GM21737 (cell line): ENCODE measurements around the gene BEX4.
"Not testable (repeated sequence)": the region's sequence is repeated elsewhere in the genome, so short reads cannot be mapped to it uniquely, and the experiment has no call there.

Experiments
- ATAC-seq: cut with Tn5 transposase; IDR thresholded peaks from one replicate; pipeline ENCODE4 v1.9.1; 2021; ENCODE audit warnings: mild to moderate bottlenecking, moderate library complexity; ENCODE audit not compliant: unreplicated experiment

BEX4 gene, protein sequence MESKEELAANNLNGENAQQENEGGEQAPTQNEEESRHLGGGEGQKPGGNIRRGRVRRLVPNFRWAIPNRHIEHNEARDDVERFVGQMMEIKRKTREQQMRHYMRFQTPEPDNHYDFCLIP

DNA sequence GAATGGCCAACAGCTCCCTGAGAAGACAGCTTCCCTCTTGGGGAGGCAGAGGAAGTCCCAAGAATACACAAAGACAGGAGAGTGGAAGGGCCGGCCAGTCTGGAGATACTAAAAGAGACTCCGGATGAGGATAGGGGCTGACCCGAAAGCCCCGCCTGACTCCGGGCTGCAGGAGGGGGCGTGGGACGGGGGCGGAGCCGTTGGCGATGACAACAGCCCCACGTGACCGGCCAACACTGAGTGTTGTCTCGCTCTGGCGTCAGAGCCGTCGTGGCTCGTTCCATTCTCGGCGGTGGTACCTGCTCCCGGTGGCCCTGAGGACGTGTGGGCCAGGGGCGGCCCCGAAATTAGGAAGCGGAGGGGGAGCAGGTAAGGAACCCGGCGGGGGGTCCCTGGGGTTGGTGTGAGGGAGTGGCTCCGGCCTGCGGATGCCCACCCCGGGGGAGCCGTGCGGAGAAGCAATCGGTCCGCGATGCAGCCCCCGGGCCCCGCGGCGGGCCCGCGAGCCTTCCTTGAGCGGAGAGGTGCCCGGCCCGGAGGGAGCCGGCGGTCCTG is at the start of gene BEX4:
TSS of gene BEX4 (plus strand) at position 239 of the 555 bp plus-strand sequence. CDS start 1,046 bp downstream, outside the sequence.
- peak; percentile 96 for ATAC-seq

DNA sequence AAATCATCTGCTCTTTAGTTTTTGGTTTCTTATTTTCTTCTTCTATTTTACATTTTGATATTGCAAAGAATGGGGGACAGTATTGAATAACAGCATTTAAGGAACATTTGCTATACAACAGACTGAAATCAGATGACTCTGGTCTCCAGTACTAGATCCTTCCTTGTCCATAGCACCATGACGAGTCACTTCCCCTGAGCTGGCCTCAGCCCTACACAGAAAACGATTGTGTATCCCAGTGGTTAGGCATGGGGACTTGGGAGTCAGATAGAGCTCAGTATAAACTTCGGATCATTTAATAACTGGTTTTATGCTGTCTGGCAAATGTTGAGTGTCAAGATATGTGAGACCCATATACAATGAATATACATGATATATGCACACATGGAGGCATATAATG is 44.7 kb upstream of the BEX4 start:
- ATAC-seq: no peak

DNA sequence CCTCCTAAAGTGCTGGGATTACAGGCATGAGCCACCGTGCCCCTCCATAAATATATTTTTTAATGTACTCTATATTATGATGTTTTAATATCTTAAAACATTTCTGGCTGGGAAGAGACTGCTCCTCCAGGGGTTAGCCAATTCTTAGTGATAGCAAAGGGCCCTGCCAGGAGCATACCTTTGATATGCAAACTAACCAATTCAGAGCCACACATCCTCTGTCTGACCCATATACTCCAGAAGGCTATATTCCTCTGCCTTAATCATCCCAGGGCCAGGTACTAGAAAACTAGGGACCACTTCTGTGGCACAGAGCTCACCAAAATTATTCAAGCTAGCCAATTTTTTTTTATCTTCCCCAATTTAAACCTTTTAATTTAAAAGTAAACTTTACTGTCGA is 43.6 kb upstream of the BEX4 start:
- no peak for ATAC-seq

DNA sequence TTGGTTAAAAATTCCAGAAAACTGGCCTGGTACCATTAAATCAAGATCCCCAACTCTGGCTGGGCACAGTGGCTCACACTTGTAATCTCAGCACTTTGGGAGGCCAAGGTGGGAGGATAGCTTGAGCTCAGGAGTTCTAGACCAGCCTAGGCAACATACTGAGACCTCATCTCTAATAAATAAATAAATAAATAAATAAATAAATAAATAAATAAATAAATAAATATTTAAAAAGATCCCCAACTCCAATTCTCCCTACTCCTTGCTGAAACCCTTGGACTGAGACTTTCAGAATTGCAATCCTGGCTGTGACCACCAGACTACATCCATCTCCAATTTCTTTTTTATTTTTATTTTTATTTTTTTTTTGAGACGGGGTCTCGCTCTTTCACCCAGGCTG is 39.7 kb upstream of the BEX4 start:
- not testable (repeated sequence) for ATAC-seq

DNA sequence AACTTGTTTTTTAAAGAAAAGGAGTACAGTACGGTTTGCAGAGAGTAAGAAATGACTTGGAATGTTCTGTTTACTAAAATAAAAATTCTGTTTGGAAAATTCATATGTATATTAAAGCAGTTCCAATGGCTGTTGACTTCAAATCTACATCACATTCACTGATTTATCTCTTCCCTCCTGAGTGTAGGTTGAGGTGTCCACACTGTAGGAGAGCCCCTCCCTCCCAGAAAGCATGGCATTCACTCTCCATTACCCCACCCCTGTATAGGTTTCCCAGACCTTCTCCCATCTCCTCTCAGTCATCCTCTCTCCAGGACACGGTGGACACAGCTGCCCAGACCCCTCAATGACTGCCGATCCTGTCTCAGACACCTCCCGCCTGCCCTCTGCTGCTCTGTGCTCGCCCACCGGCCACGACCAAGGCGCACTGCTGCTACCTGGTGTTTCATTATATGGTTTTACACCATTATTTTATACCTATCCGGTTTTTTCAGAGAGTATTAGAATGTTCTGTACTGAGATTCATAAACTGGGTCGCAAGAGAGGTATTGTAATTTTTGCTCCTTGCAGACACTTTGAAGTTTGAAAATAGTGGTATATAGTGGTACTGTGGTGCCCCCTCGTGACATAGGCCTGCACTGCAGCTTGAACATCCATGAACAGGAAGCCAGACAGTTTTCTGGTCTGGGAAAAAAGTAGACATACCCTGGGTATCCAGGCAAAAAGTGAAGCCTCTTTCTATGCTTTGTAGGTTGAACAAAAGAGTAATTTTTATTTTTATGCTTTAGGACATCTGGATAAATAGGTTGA is 38.8 kb upstream of the BEX4 start:
- ATAC-seq: no peak

DNA sequence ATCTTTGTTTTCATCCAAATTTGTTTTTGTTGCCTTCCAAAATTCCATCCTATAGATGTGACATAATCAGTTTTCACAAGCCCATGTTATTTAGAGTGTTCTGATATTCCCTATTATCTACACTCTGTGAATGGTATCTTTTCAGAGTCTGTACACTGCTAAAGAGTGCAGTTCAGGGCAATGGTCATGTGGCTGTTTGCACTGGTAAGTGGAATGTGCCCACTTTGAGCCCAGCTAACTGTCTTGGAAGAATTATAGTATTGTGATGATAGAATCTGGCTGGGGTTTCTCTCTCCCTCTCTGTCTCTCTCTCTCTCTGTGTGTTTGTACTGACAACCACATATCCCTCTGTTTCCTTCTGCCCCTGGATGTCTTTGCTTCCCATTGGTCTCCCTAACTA is 37.4 kb upstream of the BEX4 start:
- ATAC-seq: no peak

DNA sequence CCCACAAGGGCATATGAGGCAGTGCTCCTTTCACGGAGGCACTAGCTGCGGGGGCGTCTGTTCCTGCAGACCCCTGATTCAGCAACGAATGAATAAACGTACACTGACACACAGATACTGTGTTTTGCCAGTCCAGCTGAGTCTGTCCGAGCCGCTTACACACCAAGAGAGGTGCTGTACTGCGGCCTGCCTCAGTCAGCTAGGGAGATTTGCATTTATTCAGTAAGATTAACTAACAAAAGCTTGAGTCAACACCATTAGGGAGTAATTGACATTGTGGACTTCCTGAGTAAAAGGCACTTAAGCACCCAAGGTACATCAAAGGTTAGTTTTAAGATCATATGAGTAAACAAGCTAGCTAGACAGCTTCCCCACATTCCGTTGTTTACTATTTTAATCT is 31.0 kb upstream of the BEX4 start:
- ATAC-seq: no peak

DNA sequence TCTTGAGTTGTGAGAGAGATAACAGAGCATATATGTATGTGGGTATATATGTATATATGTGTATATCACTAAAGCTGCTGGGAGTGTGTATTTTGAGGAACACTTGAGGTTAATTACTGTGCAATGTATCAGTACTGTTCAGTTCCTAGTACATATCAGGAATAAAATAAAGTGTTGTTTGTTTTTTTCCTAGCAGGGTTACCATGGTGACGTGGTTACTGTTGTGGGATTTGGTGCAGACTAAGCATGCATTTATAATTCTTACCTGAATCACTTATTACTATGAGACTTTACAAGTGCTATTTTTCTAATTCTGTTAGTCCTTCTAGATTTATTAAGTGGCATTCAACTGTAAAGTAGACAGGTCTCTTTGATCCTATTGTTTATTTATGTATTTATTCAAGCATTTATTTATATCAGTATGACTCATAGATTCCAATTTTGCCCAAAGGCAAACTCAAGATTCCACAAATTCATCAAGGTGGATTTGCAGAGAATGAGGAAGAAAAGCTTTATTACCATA is 26.9 kb upstream of the BEX4 start:
- ATAC-seq: no peak

DNA sequence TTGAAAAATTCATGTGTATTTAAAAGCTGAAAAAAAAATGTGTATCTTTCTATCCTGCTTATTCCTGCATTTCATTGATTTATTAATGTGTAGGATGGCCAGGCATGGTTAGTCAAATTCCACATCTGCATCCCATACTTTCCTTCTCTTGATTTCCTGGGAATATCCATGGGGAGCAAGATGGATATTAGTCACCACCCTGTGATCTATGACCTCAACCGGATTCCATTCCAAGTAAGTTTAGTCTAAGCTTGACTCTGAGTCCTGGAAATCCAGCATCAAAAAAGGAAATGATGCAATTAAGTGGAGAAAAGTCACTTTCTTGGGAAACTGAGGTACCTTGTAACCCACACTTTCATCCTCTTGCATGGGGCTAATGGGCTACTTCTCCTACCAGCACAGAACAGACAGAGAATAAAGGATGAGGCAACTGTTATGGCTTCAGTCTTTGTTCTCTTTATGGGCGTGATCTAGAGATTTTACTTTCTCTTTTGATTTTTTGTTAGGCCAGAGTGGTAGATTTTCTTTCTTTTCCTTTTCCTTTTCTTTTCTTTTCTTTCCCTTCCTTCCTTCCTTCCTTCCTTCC is 17.1 kb upstream of the BEX4 start:
- no peak for ATAC-seq

DNA sequence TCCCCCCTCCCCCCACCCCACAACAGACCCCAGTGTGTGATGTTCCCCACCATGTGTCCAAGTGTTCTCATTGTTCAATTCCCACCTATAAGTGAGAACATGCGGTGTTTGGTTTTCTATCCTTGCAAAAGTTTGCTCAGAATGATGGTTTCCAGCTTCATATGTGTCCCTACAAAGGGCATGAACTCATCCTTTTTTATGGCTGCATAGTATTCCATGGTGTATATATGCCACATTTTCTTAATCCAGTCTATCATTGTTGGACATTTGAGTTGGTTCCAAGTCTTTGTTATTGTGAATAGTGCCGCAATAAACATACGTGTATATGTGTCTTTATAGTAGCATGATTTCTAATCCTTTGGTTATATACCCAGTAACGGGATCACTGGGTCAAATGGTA is 16.2 kb upstream of the BEX4 start:
- ATAC-seq: not testable (repeated sequence)

DNA sequence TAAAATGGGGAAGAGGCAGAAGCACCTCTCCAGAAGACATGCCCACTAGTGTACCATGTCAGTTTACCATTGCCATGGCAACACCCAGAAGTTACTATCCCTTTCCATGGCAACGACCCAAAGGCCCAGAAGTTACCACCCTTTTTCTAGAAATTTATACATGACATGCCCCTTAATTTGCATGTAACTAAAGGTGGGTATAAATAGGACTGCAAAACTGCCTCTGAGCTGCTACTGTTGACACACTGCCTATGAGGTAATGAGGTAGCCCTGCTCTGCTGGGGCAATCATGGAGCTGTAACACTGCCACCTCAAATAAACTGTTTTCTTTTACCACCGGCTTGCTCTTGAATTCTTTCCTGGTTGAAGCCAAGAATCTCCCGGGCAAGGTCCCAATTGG is 13.9 kb upstream of the BEX4 start:
- ATAC-seq: no peak

DNA sequence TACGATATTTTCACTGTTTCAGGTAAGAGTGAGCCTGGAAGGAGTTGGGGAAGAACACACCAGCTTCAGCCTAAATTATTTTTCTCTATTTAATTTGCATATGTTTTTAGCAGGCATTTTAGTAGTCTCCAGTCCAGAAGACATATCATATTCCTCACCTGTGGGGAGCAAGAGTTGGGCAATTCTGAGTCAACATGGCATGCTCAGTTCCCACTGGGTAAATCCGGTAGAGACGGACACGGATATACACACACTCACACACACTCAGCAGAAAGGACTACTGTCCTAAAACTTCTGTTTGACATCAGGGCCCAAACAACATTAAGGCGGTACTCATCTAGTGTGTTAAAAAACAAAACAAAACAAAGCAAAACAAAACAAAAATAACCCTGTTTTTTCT is 4.9 kb upstream of the BEX4 start:
- no peak for ATAC-seq

DNA sequence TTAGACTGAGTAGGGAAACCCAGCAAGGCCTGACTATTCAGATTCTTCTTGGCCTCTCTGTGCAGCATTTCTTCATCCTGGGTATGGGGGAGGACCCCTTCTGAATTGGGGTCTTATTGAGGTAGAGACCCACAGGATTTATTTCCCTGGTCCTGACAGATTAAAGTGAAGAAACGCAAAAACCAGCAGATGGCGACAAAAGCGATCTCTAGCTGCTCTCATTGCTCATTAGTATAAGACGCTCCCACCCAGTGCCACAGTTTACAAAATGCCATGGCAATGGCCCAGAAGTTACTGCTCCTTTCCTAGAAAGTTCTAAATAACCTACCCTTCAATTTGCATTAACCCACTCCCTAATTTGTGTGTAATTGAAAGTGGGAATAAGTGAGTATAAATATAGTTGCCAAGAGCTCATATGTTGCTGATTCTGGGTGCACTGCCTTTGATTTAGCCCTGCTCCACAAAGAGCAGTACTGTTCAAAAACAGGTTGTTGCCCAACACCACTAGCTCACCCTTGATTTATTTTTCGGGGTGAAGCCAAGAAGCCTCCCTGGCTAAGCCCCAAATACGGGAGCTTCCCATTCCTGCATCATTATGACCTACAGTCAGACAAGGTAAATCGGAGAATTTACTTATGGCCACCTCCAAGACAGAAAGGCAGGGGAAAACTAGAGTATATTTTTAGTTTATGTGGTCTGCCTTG is 3.7 kb upstream of the BEX4 start:
- ATAC-seq: no peak

DNA sequence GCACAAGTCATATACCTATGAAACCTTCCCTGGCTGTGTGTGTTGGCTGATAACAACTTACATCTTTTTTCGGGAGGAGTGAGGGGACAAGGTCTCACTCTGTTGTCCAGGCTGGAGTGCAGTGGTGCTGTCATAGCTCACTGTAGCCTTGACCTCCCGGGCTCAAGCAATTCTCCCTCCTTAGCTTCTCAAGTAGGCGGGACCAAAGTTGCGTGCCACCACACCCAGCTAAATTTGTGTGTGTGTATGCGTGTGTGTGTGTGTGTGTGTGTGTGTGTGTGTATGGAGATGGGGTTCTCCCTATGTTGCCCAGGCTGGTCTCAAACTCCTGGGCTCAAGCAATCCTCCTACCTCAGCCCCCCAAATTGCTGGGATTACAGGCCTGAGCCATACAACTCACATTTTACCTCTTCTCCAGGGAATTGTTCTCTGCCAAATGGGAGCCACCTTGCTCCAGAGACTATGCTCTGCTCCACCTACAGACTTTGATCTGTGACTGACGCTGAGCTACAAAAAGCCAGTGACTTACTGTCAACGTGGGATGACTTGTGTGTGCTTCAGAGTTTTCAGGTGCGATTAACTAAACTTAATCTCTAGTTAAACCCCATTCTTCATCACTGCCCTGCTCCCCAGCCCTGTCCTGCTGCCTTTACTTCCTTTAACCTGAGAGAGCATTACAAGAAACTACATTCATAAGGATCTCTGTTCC is 2.0 kb upstream of the BEX4 start:
- no peak for ATAC-seq

DNA sequence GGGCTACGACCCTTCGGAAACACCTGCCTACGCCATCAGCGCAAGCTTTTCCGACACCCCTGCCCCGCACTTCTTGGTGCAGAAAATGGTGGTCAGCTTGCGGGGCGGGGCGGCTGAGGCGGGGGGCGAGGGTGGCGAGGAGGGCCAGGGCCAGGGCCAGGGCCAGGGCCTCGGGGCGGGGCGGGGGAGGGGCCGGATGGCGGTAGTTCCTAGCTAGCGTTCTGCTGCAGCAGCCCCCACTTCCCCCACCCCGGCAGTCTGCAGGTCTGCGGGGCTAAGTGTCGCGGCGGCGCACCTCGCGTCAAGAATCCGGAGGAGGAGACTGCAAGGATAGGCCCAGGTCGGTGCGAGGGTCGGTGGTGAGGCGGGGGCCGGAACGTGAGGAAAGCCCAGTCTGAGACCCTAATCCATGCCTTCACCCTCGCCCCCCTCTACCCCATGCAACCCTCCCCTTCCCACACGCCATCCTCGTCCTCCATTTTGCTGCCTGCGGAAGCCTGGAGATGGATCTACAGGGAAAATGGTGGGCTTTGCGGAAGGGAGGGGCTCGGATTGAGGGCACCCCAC is 600 bp downstream of the BEX4 start:
- ATAC-seq: no peak

DNA sequence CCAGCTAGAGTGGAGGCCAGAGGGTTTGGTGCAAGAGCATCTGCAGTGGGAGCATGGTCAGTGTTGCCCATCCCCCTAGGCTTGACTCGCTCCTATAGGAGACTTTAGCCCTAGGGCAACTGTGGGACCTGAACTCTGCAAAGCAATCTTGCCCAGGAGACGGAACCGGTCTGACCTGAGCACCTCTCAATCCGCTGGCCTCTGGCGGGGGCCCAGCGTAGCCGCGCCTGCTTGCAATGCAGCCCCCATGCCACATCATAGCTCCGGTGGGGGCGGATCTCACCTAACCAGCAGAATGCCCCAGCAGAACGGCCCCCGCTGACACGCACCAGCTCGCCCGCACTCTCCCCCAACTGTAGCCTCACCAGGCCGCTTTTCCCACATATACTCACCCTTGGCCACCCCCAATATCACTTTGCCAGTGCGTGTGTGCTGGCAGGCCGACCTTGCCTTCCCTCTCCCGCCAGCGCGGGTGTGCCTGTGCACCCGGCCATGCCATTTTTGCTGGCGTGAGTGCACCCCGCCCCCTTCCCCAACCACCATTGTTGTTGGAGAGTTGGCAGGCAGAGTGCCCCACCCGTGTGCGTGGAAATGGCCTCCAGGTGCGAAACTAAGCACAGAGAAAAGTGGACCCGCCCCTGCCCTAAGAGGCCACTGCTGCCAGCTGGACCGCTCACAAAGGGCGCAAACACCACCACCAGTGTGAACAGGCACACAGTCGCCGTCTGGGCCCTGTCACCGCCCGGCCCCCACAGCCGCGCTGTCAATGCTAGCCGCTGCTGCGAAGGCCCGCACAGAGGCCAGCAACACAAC is 5.8 kb downstream of the BEX4 start:
- ATAC-seq: no peak

DNA sequence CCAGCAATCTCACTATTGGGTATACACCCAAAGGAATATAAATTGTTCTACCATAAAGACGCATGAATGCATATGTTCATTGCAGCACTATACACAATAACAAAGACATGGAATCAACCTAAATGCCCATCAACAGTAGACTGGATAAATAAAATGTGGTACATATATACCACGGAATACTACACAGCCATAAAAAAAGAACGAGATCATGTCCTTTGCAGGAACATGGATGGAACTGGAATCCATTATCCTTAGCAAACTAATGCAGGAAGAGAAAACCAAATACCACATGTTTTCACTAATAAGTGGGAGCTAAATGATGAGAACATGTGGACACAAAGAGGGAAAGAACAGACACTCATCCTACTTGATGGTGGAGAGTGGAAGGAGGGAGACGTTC is 11.0 kb downstream of the BEX4 start:
- ATAC-seq: not testable (repeated sequence)

DNA sequence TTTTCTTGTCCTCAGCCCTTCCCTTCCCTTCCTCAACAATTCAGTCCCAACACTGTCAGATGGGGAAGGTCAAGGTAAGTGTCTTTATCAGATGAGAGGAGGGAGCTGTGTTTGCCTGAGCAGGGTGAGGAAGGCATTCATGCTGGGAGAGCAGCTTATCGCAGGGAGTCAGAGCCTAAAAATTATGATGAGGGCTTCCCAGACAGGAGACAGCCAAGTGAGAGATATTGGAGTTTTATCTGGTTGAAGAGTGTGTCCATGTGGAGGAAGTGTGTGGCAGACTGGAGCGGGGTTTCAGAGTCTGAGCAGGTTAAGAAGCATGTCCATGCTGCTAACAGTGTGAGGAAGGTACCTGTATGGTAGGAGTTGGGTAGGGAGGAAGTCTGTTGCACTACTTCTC is 18.4 kb downstream of the BEX4 start:
- ATAC-seq: no peak

DNA sequence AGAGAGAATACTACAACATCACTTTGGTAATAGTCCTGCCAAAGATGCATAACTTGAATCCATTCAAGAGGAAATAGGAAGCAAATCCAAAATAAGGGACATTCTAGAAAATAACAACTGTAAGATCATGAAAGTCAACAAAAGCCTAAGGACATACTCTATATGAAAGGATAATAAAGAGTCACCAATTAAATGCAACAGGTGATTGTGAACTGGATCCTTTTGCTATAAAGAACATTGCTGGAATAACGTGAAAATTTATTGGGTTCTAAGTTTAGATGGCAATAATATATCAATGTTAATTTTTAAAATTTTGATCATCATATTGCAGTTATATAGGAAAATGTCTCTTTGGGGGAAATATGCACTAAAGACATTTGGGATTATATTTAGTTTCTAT is 20.0 kb downstream of the BEX4 start:
- no peak for ATAC-seq
